Measurements from ENCODE around the gene TMEM176A.

TMEM176A gene

GRCh38 chr7:150820148-150820547 is 19.6 kb downstream of the TMEM176A start:
- DNase-seq: no peak

GRCh38 chr7:150820578-150821198 is 20.1 kb downstream of the TMEM176A start:
- DNase-seq: no peak

- DNase-seq: no peak
Measured at GRCh38 chr7:150823043-150823442, 22.5 kb downstream of the TMEM176A start.

- no peak for DNase-seq
Measured at GRCh38 chr7:150823484-150824126, 23.0 kb downstream of the TMEM176A start.

DNA sequence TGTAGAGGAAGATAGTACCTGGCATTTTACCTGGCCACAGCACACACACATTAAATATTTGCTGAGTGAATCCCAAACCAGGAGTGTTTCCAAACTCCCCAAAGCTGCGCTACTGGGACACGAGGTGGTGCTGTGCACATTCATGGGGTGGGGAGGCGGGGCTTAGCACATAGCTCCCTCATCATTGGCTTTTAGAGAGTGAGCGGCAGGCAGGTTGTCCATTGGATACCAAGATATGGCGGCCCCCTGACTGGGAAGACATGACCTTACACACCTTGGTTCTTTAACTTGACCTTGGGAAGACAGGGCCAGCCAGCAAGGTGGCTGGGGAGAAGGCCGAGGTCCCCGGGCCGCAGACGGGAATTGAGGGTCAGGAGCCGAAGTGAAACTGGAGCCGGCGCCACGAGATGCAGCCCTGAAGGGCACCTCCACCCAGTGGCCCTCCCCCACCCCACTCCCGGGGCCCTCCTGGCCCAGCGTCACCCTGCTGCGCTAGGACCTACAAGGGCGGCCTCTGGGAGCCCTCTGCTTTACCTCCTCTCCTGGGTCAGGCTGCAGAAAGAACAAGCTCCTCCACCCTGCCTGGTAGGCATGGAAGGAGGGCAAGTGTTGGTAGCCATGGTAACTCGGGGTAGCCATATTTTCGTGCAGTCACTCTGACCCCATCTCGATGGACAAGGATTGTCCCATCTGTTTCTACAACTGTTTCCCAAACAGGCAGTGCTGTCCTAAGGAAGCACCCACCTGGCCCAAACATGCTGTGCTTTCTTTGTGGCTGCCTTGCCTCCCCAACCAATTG is 24.0 kb downstream of the TMEM176A start:
- no peak for DNase-seq

GRCh38 chr7:150826061-150826849 is 25.7 kb downstream of the TMEM176A start:
- no peak for DNase-seq

DNA sequence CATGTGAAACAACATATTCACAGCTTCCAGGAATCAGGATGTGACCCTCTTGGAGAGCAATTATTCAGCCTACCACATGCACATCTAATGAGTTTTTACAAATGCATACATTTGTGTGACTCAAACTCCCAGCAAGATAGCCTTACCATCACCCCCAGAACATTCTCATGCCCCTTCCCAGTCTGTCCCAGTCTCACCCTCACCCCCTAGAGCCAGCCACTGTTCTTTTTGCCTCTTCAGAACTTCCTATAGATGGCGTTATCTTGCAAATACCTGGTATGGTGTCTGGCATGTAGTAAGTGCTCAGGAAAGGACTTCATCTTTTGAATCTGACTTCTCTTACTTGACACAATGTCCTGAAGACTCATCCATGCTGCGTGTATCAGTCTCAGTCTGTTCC is 27.8 kb downstream of the TMEM176A start:
- no peak for DNase-seq

- no peak for DNase-seq
Measured at GRCh38 chr7:150829426-150829825, 28.9 kb downstream of the TMEM176A start.

DNA sequence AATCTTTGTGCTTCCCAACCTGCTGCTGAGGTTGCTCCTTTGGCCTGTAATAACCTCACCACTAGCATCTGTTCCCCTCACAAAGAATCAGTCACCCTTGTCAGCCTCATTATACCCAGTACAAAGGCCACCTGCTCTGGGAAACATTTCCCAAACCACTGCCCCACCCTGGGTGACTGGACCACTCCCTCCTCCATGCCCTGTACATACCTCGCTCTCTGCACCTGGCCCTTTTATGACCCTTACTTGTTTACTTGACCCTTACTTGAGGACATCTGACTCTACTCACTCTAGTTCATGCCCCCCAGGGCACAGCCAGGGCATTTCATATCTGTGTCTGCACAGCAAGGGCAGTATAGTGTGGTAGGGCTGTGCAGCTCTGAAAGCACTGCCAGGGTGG is 30.4 kb downstream of the TMEM176A start:
- DNase-seq: no peak

DNA sequence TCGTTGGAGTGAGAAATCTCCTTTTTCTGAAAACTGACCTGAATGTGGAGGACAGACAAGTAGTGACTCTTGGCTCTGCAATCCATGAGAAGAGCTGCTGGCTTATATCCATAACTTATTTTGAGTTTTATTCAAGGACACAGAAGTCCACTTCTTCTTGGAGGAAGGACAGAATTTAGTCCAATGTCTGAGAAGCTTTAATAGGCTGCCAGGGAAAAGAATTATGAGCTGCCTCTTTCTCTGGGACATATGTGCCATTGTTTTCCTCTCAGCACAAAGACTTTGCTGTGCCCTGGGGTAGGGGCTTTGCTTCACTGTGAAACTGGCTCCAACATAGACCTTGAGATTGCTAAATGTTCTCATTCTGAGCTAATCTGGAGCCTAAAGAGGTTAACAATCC is 31.3 kb downstream of the TMEM176A start:
- no peak for DNase-seq

DNA sequence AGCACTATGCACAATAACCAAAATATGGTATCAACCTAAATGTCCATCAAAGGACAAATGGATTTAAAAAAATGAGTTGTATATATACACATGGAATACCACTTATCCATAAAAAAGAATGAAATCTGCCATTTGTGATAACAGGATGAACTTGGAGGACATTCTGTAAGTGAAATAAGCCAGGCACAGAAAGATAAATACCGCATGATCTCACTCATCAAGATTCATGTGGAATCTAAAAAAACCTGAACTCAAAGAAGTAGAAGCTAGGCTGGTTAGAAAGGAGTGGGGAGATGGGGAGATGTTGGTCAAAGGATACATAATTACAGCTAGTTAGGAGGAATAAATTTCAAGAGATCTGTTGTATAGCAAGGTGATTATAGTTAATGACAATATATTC is 34.5 kb downstream of the TMEM176A start:
- DNase-seq: no peak

DNA sequence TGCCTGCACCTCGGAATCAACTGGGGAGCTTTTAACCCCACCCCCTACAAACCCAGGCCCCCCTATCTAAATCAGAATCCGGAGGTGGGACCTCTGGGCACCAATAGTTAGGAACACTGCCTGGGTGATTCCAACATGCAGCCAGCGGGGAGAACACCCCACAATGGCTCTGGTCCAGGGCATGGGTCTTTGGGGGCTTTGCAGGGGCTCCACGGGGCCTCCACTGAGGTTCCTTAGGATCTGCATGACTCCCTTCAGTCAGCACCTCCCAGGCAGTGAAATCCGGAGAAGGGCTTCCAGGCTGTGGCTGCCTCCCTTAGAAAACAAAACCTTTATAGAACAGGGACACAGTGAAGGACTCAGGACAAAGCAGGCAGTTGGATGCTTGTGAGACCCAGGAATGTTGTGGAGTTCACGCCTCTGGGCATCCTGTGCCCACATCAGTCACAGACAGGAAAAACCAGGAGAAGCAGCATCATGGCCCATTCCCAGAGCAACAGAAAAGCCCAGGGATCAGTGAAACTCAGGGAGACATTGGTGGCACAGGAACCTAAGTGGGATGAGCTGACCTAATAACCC is 35.2 kb downstream of the TMEM176A start:
- DNase-seq: no peak

- no peak for DNase-seq
Measured at GRCh38 chr7:150838965-150839650, 38.5 kb downstream of the TMEM176A start.

DNA sequence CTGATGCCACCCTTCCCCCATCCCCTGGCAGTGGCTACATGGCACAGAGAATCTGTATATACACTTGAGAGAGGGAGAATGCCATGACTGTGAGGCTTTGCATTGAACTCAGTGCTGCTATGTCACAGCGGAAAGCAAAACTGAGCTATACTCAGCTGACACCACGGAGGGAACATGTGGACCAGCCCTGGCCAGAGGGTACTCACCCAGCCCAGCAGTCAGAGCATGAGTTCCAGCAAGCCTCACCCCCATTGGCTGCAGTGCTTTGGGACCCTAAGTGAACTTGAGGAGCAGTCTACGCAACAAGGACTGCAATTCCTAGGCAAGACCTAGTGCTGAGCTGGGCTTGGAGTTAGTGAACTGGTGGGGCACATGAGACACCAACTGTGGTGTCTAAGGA is 41.4 kb downstream of the TMEM176A start:
- no peak for DNase-seq

GRCh38 chr7:150842716-150843115 is 42.1 kb downstream of the TMEM176A start:
- DNase-seq: no peak

DNA sequence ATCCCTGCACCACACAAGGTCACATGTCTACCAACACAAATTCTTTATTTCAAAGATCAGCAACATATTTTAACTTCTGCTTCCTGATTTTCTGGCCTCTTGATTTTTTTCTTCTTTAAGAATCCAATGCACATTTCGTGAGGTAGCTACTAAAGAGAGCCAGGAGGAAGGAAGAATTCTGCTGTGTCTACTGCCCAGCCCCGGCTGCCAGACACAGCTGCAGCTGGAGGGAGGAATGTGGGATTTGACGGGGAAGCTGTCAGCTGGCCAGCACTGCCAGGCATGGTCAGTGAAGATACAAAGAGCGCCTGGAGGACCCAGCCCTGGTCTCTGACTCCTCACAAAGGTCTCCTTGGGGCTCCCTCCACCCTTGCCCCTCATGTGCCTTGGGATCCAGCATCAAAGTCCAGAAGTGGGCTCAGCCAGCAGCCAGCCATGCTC is 44.9 kb downstream of the TMEM176A start:
- DNase-seq: no peak

- no peak for DNase-seq
Measured at GRCh38 chr7:150846291-150847115, 45.9 kb downstream of the TMEM176A start.

DNA sequence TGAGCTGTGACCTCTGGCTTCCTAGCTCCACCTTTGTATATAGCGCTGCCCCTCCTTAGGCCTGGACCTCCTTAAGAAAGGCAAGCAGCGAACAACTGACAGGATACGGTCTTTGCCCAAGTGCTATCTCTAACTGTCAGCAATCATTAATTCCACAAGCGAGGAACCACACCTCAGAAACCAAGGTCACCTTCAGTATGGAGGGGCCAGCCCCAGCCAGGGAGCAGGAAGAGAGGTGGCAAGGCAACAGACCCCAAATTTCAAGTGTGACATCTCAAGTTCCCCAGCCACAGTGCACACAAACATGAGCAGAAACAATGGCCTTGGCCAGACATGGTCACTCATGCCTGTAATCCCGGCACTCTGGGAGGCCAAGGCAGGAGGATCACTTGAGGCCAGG is 47.0 kb downstream of the TMEM176A start:
- no peak for DNase-seq

DNA sequence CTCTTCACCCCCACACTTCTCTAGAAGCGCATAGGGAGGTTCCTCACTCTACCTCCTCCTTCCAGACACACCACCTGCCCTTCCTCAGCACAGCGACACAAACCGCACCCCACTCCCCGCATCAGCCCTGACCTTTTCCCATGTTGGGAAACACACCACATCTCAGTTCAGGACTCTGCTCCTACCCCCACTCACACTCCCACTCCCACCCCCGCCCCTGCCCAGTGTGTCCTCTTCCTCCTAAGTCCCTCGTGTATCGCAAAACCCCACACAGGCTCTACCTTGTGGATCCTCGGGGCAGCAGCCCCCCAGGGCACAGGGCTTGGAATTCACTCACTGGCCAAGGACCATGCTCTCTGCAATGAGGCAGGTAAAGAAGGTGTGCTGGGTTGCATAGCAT is 47.5 kb downstream of the TMEM176A start:
- no peak for DNase-seq

DNA sequence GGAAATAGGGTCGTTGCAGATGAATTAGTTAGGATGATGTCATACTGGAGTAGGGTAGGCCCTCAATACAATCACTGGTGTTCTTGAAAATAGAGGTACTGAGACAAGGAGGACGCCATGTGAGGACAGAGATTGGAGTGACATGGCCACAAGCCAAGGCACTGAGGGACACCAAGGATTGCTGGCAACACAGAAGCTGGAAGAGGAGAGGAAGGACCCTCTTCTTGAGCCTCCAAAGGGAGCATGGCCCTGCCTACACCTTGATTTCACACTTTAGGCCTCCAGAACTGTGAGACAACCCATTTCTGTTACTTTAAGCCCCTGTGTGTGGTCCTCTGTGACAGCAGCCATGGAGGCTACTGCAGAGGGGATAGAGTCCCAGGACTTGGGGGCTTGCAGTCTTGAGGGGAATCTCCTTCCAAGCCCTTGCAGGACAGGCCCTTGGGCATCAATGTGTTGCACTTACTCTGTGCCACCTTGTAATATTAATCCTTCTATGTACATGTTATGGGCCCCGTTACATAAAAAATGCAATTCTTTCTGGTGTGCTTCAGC is 48.1 kb downstream of the TMEM176A start:
- no peak for DNase-seq

DNA sequence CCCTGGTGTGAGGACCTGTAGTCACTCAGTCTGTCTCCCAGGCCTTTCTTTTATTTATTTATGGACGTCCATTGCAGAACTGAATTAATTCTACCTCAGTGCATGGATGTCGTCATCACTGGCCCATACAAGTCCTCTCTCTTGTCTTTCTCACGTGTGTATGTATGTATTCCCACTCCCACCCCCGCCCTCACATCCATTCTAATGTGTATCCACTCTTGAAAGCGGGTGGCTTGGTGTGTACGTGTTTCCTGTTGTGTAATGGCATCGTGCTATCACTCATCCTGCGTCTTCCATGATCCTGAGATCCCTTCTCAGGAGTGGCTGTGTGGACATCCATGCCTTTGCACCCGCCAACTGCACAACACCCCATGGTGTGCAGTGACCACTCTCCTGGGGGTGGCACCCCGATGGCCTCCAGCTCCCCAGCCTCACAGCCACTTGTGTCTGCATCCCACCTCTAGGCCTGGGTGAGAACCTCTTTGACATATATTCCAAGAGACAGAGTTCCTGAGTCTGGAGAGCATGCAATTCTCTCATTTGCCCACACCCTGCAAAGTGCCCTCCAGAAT is 48.7 kb downstream of the TMEM176A start:
- peak in 1 of 2 donors; percentile 7 for DNase-seq
